GM19035 (cell line): ENCODE results near the gene CD300H.

Experiments
- ATAC-seq: cut with Tn5 transposase; IDR thresholded peaks from one replicate; pipeline ENCODE4 v1.9.1; 2021; ENCODE audit not compliant: unreplicated experiment

CD300H gene

GRCh38 chr17:74567397-74567796 lies at the start of gene CD300H:
Gene CD300H (minus strand): TSS chr17:74567509.
- no peak for ATAC-seq

- no peak for ATAC-seq
These were observed 49.4 kb upstream of the CD300H start for GRCh38 chr17:74616696-74617095.

GRCh38 chr17:74612046-74612445 lies 44.7 kb upstream of the CD300H start:
- ATAC-seq = no peak

- no peak for ATAC-seq
These were observed 42.8 kb upstream of the CD300H start for GRCh38 chr17:74610108-74610507.

- no peak for ATAC-seq
These were observed 41.2 kb upstream of the CD300H start for GRCh38 chr17:74608511-74608910.

GRCh38 chr17:74607221-74607620 lies 39.9 kb upstream of the CD300H start:
- no peak for ATAC-seq

- ATAC-seq = no peak
These were observed 38.7 kb upstream of the CD300H start for GRCh38 chr17:74606050-74606449.

GRCh38 chr17:74605361-74605760 lies 38.1 kb upstream of the CD300H start:
- ATAC-seq = no peak

GRCh38 chr17:74604761-74605160 lies 37.5 kb upstream of the CD300H start:
- ATAC-seq = no peak

- no peak for ATAC-seq
These were observed 36.9 kb upstream of the CD300H start for GRCh38 chr17:74604200-74604599.

- ATAC-seq = no peak
These were observed 36.4 kb upstream of the CD300H start for GRCh38 chr17:74603746-74604145.

- no peak for ATAC-seq
These were observed 35.8 kb upstream of the CD300H start for GRCh38 chr17:74603037-74603635.

- ATAC-seq = no peak
These were observed 34.7 kb upstream of the CD300H start for GRCh38 chr17:74601944-74602572.

GRCh38 chr17:74599448-74599939 lies 32.2 kb upstream of the CD300H start:
- no peak for ATAC-seq

GRCh38 chr17:74599023-74599399 lies 31.7 kb upstream of the CD300H start:
- no peak for ATAC-seq

GRCh38 chr17:74598346-74599022 lies 31.2 kb upstream of the CD300H start:
- no peak for ATAC-seq

GRCh38 chr17:74597069-74597790 lies 29.9 kb upstream of the CD300H start:
- no peak for ATAC-seq

- ATAC-seq = no peak
These were observed 27.9 kb upstream of the CD300H start for GRCh38 chr17:74595037-74595750.

- no peak for ATAC-seq
These were observed 25.0 kb upstream of the CD300H start, which contains the start of gene CD300LD for GRCh38 chr17:74592087-74592990. Gene CD300LD (minus strand): TSS chr17:74592283. CDS start chr17:74592202, 81 bp downstream.

- no peak for ATAC-seq
These were observed 24.2 kb upstream of the CD300H start for GRCh38 chr17:74591503-74591902.
